Spleen (tissue), 11 donors: Measurements from ENCODE around the gene ACOXL. TPM values are rescaled to one million over a fixed set of nuclear protein-coding genes. Genes with fewer than 3 reads are reported as not detected.

ENCODE experiments used
- DNase-seq: peaks from one replicate; pipeline ENCODE4 v3.0.0-alpha.2; 2020
- H3K27ac ChIP-seq, 8 donors: fragments of 200-600 bp; sonication (generic) in 7 of 8; 1 replicate in 4 of 8; 2 replicates in 4 of 8; pipeline versions ENCODE4 v1.5.0 to v1.8.0; 2016 to 2021; ENCODE audit warnings: inconsistent platforms in 4 of 8, mild to moderate bottlenecking in 4 of 8, moderate library complexity in 1 of 8
- H3K27me3 ChIP-seq, 7 donors: fragments of 200-600 bp; sonication (generic) in 6 of 7; replicated peaks in 1 of 7; 1 replicate in 4 of 7; 2 replicates in 3 of 7; pipeline versions ENCODE4 v1.5.0 to v1.8.0; 2016 to 2021; ENCODE audit warnings: inconsistent platforms in 3 of 7, mild to moderate bottlenecking in 1 of 7
- H3K36me3 ChIP-seq, 6 donors: fragments of 200-600 bp; sonication (generic) in 5 of 6; 1 replicate in 4 of 6; 2 replicates in 2 of 6; pipeline versions ENCODE4 v1.5.0 to v1.8.0; 2016 to 2021; ENCODE audit warnings: inconsistent platforms in 2 of 6
- H3K4me1 ChIP-seq, 6 donors: fragments of 200-600 bp; sonication (generic) in 5 of 6; 1 replicate in 3 of 6; 2 replicates in 3 of 6; pipeline versions ENCODE4 v1.5.0 to v1.8.0; 2016 to 2021; ENCODE audit warnings: inconsistent platforms in 3 of 6
- H3K4me3 ChIP-seq, 8 donors: fragments of 200-600 bp; sonication (generic) in 7 of 8; 1 replicate in 4 of 8; 2 replicates in 4 of 8; pipeline versions ENCODE4 v1.5.0 to v1.8.0; 2016 to 2021; ENCODE audit warnings: inconsistent platforms in 4 of 8, mild to moderate bottlenecking in 4 of 8, moderate library complexity in 2 of 8
- H3K9me3 ChIP-seq, 8 donors: fragments of 200-600 bp; sonication (generic) in 7 of 8; 1 replicate in 4 of 8; 2 replicates in 4 of 8; pipeline versions ENCODE4 v1.5.0 to v1.8.0; 2016 to 2021; ENCODE audit warnings: inconsistent platforms in 4 of 8
- POLR2A ChIP-seq, 3 donors: fragments of 450-650 bp; IDR thresholded peaks; one replicate each; pipeline ENCODE4 v1.5.1; 2017; ENCODE audit warnings: antibody characterized with exemption in 3 of 3, mild to moderate bottlenecking in 1 of 3
- POLR2AphosphoS5 ChIP-seq, 3 donors: sonication (generic); formaldehyde crosslinking; IDR thresholded peaks; one replicate each; pipeline ENCODE4 v1.5.1; 2017; ENCODE audit warnings: antibody characterized with exemption in 3 of 3
- WGBS, 5 donors: extraction: QIAGEN DNeasy Blood & Tissue Kit in 3 of 5; methylation state at CpG; one replicate each; pipeline versions ENCODE4 v1.1.5 to v1.1.7; 2013 to 2018; 5-methylcytosine and 5-hydroxymethylcytosine counted together
- intact Hi-C: fragments of 100-400 bp; cut with DNase I; formaldehyde crosslinking; loops from one replicate; pipeline ENCODE4 v1.15.0; 2023; ENCODE audit warnings: low total_unique reads
- polyA plus RNA-seq, 3 donors: library from polyadenylated mRNA; stranded (reverse); fragments of 200-250 nt; gene quantifications; one replicate each; pipeline ENCODE4 v1.2.1, GENCODE V29; 2013
- total RNA-seq, 7 donors: library from RNA; depleted of rRNA in 3 of 7; stranded (reverse); fragments of >200 nt in 3 of 7; fragmentation: NEBNext Ultra II Directional in 4 of 7; extraction: Animal tissue kit (Norgen Biotek cat#: 25700) in 4 of 7; gene quantifications; one replicate each; pipeline versions ENCODE4 v1.1.0 to v1.2.1, GENCODE V29; 2016 to 2021
- TF ChIP-seq, protein P1 (sequence below), 11 experiments: fragments of 200-600 bp in 7 of 11; fragments of 450-650 bp in 4 of 11; sonication (generic) in 4 of 11; IDR thresholded peaks in 8 of 11; conservative IDR thresholded peaks in 3 of 11; 1 replicate in 7 of 11; 2 replicates in 4 of 11; pipeline versions ENCODE4 v1.4.0 to v1.8.0; 2016 to 2021; ENCODE audit warnings: antibody characterized with exemption in 11 of 11, inconsistent platforms in 4 of 11, mild to moderate bottlenecking in 1 of 11
- donor health status: healthy with polysubstance abuse.
- donor health status: DM: no; HTN: no; CAD: no; lungs with moderate emphysema.
- donor health status: DM: no; HTN: no; CAD: no.
- donor health status: Bipolar disorder and iron deficiency.
- donor health status: healthy.
- donor health status: DM: no; HTN: no; CAD: no.
- donor health status: DM: yes; HTN: yes; CAD: no.

The ACOXL gene
- total and polyA plus RNA-seq, 10 donors: 0.04 to 1.0 (median 0.66) TPM

DNA sequence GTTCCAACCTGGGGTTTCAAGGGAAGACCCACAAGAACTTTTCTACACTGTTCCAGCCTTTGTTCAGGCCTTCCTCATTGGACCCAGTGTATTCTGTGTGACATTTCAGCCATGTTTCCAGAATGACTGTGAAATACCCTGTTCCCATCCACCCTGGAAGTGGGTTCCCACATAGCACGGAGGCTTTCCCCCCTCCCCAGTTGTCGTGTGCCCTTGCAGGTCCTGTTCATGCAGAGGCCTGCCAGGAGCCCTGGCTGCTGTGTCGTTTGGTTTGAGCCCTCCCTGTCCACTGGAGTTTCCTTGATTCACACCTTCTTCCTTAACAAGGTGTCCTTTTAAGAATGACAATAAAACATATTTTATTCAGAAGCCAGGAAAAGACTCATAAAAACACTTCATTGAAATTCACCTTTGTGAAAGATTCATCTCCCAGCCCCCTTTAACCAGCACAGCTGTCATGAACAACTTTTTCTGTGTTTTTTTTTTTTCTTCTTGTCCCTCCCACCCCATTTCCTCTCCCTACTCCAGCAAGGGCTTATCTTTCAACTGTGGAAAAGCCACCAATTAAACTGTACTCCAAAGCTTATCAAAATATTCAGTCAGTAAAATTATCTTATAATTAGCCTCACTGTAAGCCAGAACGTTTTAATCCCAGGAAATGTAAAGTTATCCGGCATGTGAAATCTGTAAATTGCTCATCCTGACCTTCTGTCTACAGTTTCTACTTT is 106.4 kb downstream of the ACOXL start:
- 41 to 62% (median 54%) methylated on average over 5 of the region's 5 CpGs for WGBS, 5 donors
- TF ChIP-seq POLR2A (IDR thresholded peaks at IDR 0.05): no peak
- no peak for TF ChIP-seq POLR2AphosphoS5 (IDR thresholded peaks at IDR 0.05)
- TF ChIP-seq, protein P1, sequence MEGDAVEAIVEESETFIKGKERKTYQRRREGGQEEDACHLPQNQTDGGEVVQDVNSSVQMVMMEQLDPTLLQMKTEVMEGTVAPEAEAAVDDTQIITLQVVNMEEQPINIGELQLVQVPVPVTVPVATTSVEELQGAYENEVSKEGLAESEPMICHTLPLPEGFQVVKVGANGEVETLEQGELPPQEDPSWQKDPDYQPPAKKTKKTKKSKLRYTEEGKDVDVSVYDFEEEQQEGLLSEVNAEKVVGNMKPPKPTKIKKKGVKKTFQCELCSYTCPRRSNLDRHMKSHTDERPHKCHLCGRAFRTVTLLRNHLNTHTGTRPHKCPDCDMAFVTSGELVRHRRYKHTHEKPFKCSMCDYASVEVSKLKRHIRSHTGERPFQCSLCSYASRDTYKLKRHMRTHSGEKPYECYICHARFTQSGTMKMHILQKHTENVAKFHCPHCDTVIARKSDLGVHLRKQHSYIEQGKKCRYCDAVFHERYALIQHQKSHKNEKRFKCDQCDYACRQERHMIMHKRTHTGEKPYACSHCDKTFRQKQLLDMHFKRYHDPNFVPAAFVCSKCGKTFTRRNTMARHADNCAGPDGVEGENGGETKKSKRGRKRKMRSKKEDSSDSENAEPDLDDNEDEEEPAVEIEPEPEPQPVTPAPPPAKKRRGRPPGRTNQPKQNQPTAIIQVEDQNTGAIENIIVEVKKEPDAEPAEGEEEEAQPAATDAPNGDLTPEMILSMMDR (IDR thresholded peaks at IDR 0.05 in 8 of 11, conservative IDR thresholded peaks at IDR 0.05 in 3 of 11): no peak
- no peaks in the 10 kb centered on the region for H3K9me3 ChIP-seq
- no peak overlapping the region for H3K27ac ChIP-seq
- H3K27me3 ChIP-seq: no peaks in the 10 kb centered on the region
- DNase-seq: no peak
- intact Hi-C loops: no loop called here
- no peak overlapping the region for H3K4me3 ChIP-seq
- no peaks in the 10 kb centered on the region for H3K36me3 ChIP-seq
- H3K4me1 ChIP-seq: peaks cover 0 to 3% (median 0%) of the 10 kb centered on the region in 6 donors

DNA sequence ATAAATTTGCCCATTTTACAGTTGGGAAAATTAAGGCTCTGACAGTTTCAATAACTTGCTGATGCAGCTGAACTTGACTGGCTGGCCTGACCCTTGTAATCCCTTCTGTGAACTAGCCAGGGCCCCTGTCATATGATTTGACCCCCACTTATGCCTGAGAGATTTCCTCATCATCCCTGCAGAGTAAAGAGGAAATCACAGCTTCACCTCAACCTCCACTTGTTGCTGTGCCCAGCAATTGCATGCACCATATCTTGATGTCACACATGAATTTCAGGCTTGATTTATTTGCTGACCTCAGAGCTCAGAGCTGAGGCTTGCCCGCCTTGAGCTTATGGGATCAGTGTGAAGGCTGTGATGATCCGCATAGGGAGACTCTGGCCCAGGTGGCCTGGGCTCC is 108.1 kb downstream of the ACOXL start:
- DNase-seq: no peak
- 69 to 97% (median 84%) methylated on average over 2 of the region's 2 CpGs; no CpG with 5 or more reads in 1 of the 5 donors for WGBS, 5 donors
- Histone ChIP-seq H3K27ac (no peak overlapping the region), H3K4me3 (no peak overlapping the region), H3K36me3 (no peaks in the 10 kb centered on the region), H3K9me3 (no peaks in the 10 kb centered on the region), H3K4me1 (peaks cover 0 to 4% (median 0%) of the 10 kb centered on the region in 6 donors), H3K27me3 (no peaks in the 10 kb centered on the region)
- intact Hi-C loops: no loop called here
- TF ChIP-seq, protein P1 (IDR thresholded peaks at IDR 0.05 in 8 of 11, conservative IDR thresholded peaks at IDR 0.05 in 3 of 11): no peak
- TF ChIP-seq POLR2A (IDR thresholded peaks at IDR 0.05): no peak
- TF ChIP-seq POLR2AphosphoS5 (IDR thresholded peaks at IDR 0.05): no peak

DNA sequence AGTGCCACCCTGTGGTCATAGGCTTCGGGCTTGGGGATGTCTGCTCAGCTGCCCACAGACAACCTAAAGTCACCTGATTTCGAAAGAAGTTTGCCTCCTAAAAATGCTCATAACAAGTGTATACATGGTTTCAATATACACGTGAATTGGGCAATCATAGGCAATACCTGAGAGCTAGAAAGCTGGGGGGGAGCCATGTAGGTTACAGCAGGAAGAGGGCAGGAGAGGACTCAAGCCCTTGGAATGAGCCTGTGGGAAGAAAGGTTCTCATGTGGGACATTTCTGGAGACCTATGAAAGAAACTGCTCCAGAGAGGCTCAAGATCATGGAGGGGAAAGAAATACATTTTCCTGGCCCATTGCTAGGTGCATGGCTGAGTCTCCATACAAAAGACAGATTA is 109.7 kb downstream of the ACOXL start:
- Histone ChIP-seq H3K36me3 (no peaks in the 10 kb centered on the region), H3K27ac (no peak overlapping the region), H3K9me3 (no peaks in the 10 kb centered on the region), H3K27me3 (no peaks in the 10 kb centered on the region), H3K4me3 (no peak overlapping the region), H3K4me1 (peaks cover 0 to 14% (median 2%) of the 10 kb centered on the region in 6 donors)
- TF ChIP-seq, protein P1 (IDR thresholded peaks at IDR 0.05 in 8 of 11, conservative IDR thresholded peaks at IDR 0.05 in 3 of 11): no peak
- TF ChIP-seq POLR2AphosphoS5 (IDR thresholded peaks at IDR 0.05) (no peak), POLR2A (IDR thresholded peaks at IDR 0.05) (no peak)
- intact Hi-C loops: no loop called here
- DNase-seq: no peak
- WGBS, 5 donors: 52 to 70% (median 62%) methylated on average over 3 of the region's 3 CpGs

DNA sequence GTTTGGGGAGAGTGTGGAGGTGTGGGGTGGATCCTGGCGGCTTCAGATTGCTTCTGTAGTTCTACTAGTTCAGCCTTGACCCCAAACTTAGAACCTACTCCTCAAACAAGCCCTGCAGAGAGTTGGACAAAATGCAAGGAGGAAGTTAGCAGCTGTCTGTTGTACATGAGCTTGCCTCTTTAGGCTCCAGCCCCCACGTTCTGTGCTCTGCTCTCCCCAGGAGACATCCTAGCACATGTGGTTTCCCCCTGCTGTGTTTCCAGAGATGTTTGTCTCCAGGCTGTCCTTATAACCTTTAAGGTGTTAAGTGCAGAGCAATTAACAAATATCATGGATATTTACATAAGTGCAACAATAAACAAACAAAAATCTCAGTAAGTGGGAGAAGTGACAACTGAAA is 111.1 kb downstream of the ACOXL start:
- DNase-seq: no peak
- Histone ChIP-seq H3K27me3 (no peaks in the 10 kb centered on the region), H3K4me3 (no peak overlapping the region), H3K36me3 (no peaks in the 10 kb centered on the region), H3K27ac (no peak overlapping the region), H3K9me3 (no peaks in the 10 kb centered on the region), H3K4me1 (peaks cover 0 to 25% (median 3%) of the 10 kb centered on the region in 6 donors)
- intact Hi-C loops: no loop called here
- TF ChIP-seq POLR2A (IDR thresholded peaks at IDR 0.05): no peak
- TF ChIP-seq, protein P1 (IDR thresholded peaks at IDR 0.05 in 8 of 11, conservative IDR thresholded peaks at IDR 0.05 in 3 of 11): no peak
- no peak for TF ChIP-seq POLR2AphosphoS5 (IDR thresholded peaks at IDR 0.05)
- 37 to 55% (median 51%) methylated on average over 2 of the region's 2 CpGs for WGBS, 5 donors
